ENCODE data around the gene TAF1C.

Gene TAF1C

GRCh38 chr16:84194470-84195200 lies 7.8 kb upstream of the TAF1C start:
- Histone ChIP-seq H3K9ac (ENCODE audit: low read length) (no peak overlapping the region), H3K36me3 (ENCODE audit: control insufficient read depth, insufficient read depth, low read length, severe bottlenecking) (no peaks in the 10 kb centered on the region), H3K27me3 (replicated peaks; ENCODE audit: control insufficient read depth, insufficient read depth, low read length) (peaks cover 25% of the 10 kb centered on the region), H3K9me3 (ENCODE audit: control insufficient read depth, low read length) (no peaks in the 10 kb centered on the region), H3K4me1 (ENCODE audit: control insufficient read depth, insufficient read depth, low read length) (peaks cover 6% of the 10 kb centered on the region), H3K4me3 (ENCODE audit: low read length) (no peak overlapping the region)
- DNase-seq (ENCODE audit: low read depth), result no peak

- Histone ChIP-seq H3K36me3 (ENCODE audit: control insufficient read depth, insufficient read depth, low read length, severe bottlenecking) (no peaks in the 10 kb centered on the region), H3K27me3 (replicated peaks; ENCODE audit: control insufficient read depth, insufficient read depth, low read length) (peaks cover 25% of the 10 kb centered on the region), H3K9me3 (ENCODE audit: control insufficient read depth, low read length) (no peaks in the 10 kb centered on the region), H3K4me1 (ENCODE audit: control insufficient read depth, insufficient read depth, low read length) (peaks cover 5% of the 10 kb centered on the region), H3K9ac (ENCODE audit: low read length) (no peak overlapping the region), H3K4me3 (ENCODE audit: low read length) (no peak overlapping the region)
- no peak for DNase-seq (ENCODE audit: low read depth)
Observed at GRCh38 chr16:84194018-84194417, 7.2 kb upstream of the TAF1C start.

DNA sequence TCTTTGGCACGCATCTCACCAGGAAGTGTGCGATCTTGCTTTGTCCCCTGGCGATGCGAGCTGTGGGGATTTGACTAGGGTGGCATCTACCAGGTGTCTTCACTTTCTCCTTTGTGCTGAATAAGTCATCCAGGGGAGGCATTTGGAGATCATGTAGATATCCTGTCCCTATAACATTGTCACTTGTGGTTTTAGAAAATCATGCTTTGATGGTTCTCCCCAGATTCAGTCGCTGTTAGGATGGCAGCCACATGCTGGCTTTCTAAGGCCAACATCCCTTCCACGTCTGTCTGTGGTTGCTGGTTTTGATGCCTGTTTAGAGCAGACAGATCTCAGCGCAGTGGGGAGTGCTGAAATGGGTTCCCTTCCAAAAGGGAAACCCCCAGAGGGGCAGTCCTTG lies 6.6 kb upstream of the TAF1C start:
- no peak overlapping the region for H3K9ac ChIP-seq (ENCODE audit: low read length)
- DNase-seq (ENCODE audit: low read depth), result no peak
- H3K36me3 ChIP-seq (ENCODE audit: control insufficient read depth, insufficient read depth, low read length, severe bottlenecking), result no peaks in the 10 kb centered on the region
- no peak overlapping the region for H3K4me3 ChIP-seq (ENCODE audit: low read length)
- peaks cover 25% of the 10 kb centered on the region for H3K27me3 ChIP-seq (replicated peaks; ENCODE audit: control insufficient read depth, insufficient read depth, low read length)
- H3K4me1 ChIP-seq (ENCODE audit: control insufficient read depth, insufficient read depth, low read length), result no peaks in the 10 kb centered on the region
- no peaks in the 10 kb centered on the region for H3K9me3 ChIP-seq (ENCODE audit: control insufficient read depth, low read length)

- Histone ChIP-seq H3K9ac (ENCODE audit: low read length) (no peak overlapping the region), H3K4me1 (ENCODE audit: control insufficient read depth, insufficient read depth, low read length) (no peaks in the 10 kb centered on the region), H3K27me3 (replicated peaks; ENCODE audit: control insufficient read depth, insufficient read depth, low read length) (peaks cover 16% of the 10 kb centered on the region), H3K4me3 (ENCODE audit: low read length) (no peak overlapping the region), H3K9me3 (ENCODE audit: control insufficient read depth, low read length) (no peaks in the 10 kb centered on the region), H3K36me3 (ENCODE audit: control insufficient read depth, insufficient read depth, low read length, severe bottlenecking) (no peaks in the 10 kb centered on the region)
- DNase-seq (ENCODE audit: low read depth), result no peak
Observed at GRCh38 chr16:84191466-84191865, 4.6 kb upstream of the TAF1C start.

DNA sequence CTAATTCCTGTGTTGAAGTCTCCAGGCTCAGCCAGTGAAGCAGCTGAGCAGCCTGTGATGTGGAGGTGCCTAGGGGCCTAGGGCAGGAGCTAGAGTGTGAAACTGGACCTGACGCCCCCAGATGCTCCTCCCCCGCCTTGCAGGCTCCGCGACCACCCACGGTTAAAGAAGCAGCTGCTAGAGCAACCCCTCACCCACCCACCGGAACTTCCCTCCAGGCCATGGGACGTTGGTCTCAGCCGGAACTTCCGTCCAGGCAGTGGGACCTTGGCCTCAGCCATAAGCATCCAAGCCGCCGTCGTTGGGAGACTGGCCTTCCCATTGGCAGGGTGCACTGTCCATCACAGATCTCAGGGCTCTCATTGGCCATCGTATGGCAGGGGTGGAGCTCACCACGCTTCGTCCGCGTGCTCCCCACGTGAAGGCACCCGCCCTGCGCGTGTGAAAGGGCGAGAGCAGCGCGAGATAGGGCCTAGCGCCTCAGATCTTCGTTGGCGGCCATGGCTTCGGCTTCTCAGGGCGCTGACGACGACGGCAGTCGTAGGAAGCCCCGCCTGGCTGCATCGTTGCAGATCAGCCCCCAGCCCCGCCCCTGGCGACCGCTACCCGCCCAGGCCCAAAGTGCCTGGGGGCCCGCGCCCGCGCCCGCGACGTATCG lies 4.0 kb upstream of the TAF1C start, which contains the start of gene ADAD2:
TSS of gene ADAD2 (plus strand) at position 427 of the 658 bp plus-strand sequence. CDS start at position 501, 74 bp downstream.
- no peaks in the 10 kb centered on the region for H3K4me1 ChIP-seq (ENCODE audit: control insufficient read depth, insufficient read depth, low read length)

GRCh38 chr16:84184775-84185174 lies 2.1 kb downstream of the TAF1C start:
- Histone ChIP-seq H3K4me3 (ENCODE audit: low read length) (no peak overlapping the region), H3K27me3 (replicated peaks; ENCODE audit: control insufficient read depth, insufficient read depth, low read length) (no peaks in the 10 kb centered on the region), H3K4me1 (ENCODE audit: control insufficient read depth, insufficient read depth, low read length) (no peaks in the 10 kb centered on the region), H3K9me3 (ENCODE audit: control insufficient read depth, low read length) (no peaks in the 10 kb centered on the region), H3K36me3 (ENCODE audit: control insufficient read depth, insufficient read depth, low read length, severe bottlenecking) (peaks cover 32% of the 10 kb centered on the region), H3K9ac (ENCODE audit: low read length) (no peak overlapping the region)
- no peak for DNase-seq (ENCODE audit: low read depth)

More for the DNA sequence above, 4.0 kb upstream of the TAF1C start, which contains the start of gene ADAD2:
- Histone ChIP-seq H3K4me3 (ENCODE audit: low read length) (no peak within 1 kb of the TSS), H3K27me3 (replicated peaks; ENCODE audit: control insufficient read depth, insufficient read depth, low read length) (peaks cover 10% of the 10 kb centered on the region), H3K36me3 (ENCODE audit: control insufficient read depth, insufficient read depth, low read length, severe bottlenecking) (no peaks in the 10 kb centered on the region), H3K9ac (ENCODE audit: low read length) (no peak within 1 kb of the TSS), H3K9me3 (ENCODE audit: control insufficient read depth, low read length) (no peaks in the 10 kb centered on the region)
- DNase-seq (ENCODE audit: low read depth), result no peak

- Histone ChIP-seq H3K36me3 (ENCODE audit: control insufficient read depth, insufficient read depth, low read length, severe bottlenecking) (peaks cover 37% of the 10 kb centered on the region), H3K4me3 (ENCODE audit: low read length) (no peak overlapping the region), H3K4me1 (ENCODE audit: control insufficient read depth, insufficient read depth, low read length) (no peaks in the 10 kb centered on the region), H3K27me3 (replicated peaks; ENCODE audit: control insufficient read depth, insufficient read depth, low read length) (no peaks in the 10 kb centered on the region), H3K9ac (ENCODE audit: low read length) (no peak overlapping the region), H3K9me3 (ENCODE audit: control insufficient read depth, low read length) (no peaks in the 10 kb centered on the region)
- no peak for DNase-seq (ENCODE audit: low read depth)
Observed at GRCh38 chr16:84183911-84184591, 2.8 kb downstream of the TAF1C start.

GRCh38 chr16:84183572-84183875 lies 3.3 kb downstream of the TAF1C start:
- Histone ChIP-seq H3K9me3 (ENCODE audit: control insufficient read depth, low read length) (no peaks in the 10 kb centered on the region), H3K4me1 (ENCODE audit: control insufficient read depth, insufficient read depth, low read length) (no peaks in the 10 kb centered on the region), H3K27me3 (replicated peaks; ENCODE audit: control insufficient read depth, insufficient read depth, low read length) (no peaks in the 10 kb centered on the region), H3K36me3 (ENCODE audit: control insufficient read depth, insufficient read depth, low read length, severe bottlenecking) (peaks cover 37% of the 10 kb centered on the region), H3K9ac (ENCODE audit: low read length) (no peak overlapping the region), H3K4me3 (ENCODE audit: low read length) (no peak overlapping the region)
- no peak for DNase-seq (ENCODE audit: low read depth)

DNA sequence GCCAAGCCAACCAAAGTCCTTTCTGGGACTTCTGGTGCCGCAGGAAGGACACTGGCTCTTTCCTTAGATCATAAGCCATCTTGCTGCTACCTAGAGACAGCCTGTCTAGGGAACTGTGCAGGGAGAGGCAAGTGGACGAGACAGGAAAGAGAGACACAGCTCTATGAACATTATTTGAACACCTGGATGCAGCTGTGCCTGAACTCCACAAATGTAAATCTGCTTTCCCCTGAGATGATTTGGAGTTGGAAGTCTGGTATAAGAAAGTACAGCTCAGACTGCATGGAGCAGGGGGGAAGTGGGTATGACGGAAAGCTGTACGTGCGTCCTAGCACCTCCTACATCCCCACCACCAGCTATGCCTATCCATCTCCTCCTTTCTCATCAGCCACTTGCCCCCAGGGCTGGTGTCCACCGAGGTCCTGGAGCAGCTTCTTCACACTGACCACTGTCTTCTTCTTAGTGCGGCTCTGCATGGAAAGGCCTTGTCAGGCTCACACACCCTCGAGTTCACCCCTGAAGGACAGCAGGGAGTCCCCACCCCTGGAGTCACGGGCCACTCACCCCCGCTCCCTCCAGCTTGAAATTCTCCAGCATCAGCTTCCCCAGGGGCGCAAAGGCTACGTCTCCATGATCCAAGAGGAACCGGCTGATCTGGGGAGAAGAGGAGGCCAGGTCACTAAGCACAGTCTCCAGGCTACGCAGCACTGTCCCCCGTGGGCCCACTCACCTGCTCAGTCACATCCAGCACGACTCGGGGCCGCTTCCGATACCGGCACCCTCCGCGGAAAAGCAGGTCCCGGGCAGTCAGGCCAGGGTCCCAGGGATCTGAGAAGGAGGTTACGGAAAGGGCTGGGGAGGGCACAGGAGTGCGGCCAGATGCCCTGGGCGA lies 3.9 kb downstream of the TAF1C start:
- H3K36me3 ChIP-seq (ENCODE audit: control insufficient read depth, insufficient read depth, low read length, severe bottlenecking), result peaks cover 37% of the 10 kb centered on the region
- H3K9ac ChIP-seq (ENCODE audit: low read length), result no peak overlapping the region
- H3K9me3 ChIP-seq (ENCODE audit: control insufficient read depth, low read length), result no peaks in the 10 kb centered on the region
- peaks cover 5% of the 10 kb centered on the region for H3K4me1 ChIP-seq (ENCODE audit: control insufficient read depth, insufficient read depth, low read length)
- DNase-seq (ENCODE audit: low read depth), result no peak
- no peak overlapping the region for H3K4me3 ChIP-seq (ENCODE audit: low read length)
- H3K27me3 ChIP-seq (replicated peaks; ENCODE audit: control insufficient read depth, insufficient read depth, low read length), result no peaks in the 10 kb centered on the region

DNA sequence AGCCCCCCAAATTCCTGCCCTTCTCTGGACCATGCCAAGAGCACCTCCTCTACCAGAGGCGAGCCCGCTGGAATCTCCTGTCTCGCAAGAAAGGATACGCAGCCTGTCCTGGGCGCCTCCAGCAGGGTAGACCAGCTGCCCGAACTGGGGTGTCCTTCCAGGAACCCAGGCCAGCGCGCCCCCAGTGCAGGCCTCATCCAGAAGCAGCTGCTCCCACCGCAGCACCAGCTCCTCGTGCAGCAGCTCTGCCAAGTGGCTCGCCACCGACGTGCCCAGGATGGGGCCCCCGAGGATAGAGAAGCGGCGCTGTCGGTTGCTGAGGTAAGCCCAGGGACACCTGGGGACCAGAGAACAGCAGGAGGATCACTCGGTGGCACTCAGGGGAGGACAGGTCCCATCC lies 4.8 kb downstream of the TAF1C start:
- no peak for DNase-seq (ENCODE audit: low read depth)
- Histone ChIP-seq H3K9ac (ENCODE audit: low read length) (no peak overlapping the region), H3K9me3 (ENCODE audit: control insufficient read depth, low read length) (no peaks in the 10 kb centered on the region), H3K36me3 (ENCODE audit: control insufficient read depth, insufficient read depth, low read length, severe bottlenecking) (peaks cover 37% of the 10 kb centered on the region), H3K4me3 (ENCODE audit: low read length) (no peak overlapping the region), H3K4me1 (ENCODE audit: control insufficient read depth, insufficient read depth, low read length) (peaks cover 14% of the 10 kb centered on the region), H3K27me3 (replicated peaks; ENCODE audit: control insufficient read depth, insufficient read depth, low read length) (no peaks in the 10 kb centered on the region)

Data from adipocyte (in vitro differentiated cells).